ENCODE measurements around the gene HOMER3. TPM values are rescaled to one million over a fixed set of nuclear protein-coding genes. Genes with fewer than 3 reads are reported as not detected.

The HOMER3 gene
- polyA plus RNA-seq, 2 donors: 8.9 to 12.6 TPM

GRCh38 chr19:18894254-18895037, 46.6 kb downstream of the HOMER3 start:
- Histone ChIP-seq H3K9me3 (ENCODE audit: control insufficient read depth in 2 of 2, insufficient read depth in 1 of 2, low read depth in 1 of 2, low read length in 1 of 2) (no peaks in the 10 kb centered on the region), H3K36me3 (ENCODE audit: control insufficient read depth in 2 of 2, insufficient read depth in 2 of 2, low read length in 1 of 2) (peaks cover 0 to 8% of the 10 kb centered on the region in 2 donors), H3K27me3 (ENCODE audit: control insufficient read depth in 1 of 2, insufficient read depth in 2 of 2, low read length in 2 of 2) (peaks cover 0 to 9% of the 10 kb centered on the region in 2 donors), H3K4me3 (ENCODE audit: low read depth in 1 of 2, low read length in 2 of 2) (no peak overlapping the region), H3K27ac (ENCODE audit: low read depth in 2 of 2, low read length in 1 of 2) (no peak overlapping the region), H3K4me1 (ENCODE audit: control insufficient read depth in 2 of 2, insufficient read depth in 2 of 2, low read length in 1 of 2) (peaks cover 0 to 5% of the 10 kb centered on the region in 2 donors)
- 7 to 8% methylated on average over 28 of the region's 28 CpGs for WGBS, 2 donors

DNA sequence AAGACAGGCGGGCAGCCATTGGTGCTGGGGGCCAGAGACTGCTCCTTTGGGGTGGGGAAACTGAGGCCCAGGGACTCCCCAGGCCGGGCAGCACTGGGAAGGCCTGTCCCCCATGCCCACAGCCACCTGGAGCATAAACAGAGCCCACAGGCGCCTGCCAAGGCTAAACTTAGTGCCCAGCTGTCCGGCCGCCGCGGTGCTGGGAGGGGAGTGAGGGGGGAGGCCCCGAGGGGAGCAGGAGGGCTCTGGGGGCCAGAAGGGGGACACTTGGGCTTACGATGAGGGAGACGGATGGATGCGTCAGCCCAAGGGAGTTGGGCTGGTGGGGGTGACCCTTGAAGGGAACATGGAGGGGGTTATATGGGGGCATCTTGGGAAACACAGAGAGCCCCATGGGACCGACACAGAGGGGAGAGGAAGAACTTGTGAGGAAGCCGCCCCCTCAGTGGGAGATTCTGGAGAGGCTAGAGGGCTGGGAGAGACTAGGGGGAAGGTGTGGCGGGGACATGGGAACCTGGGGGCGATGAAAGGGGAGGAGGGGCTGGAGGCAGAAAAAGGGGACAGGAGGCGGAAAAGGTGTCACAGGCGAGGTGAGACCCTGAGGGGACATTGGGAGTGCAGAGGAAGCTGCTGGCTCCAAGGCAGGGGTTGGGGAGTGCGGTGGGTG, 47.3 kb downstream of the HOMER3 start:
- Histone ChIP-seq H3K9me3 (ENCODE audit: control insufficient read depth in 2 of 2, insufficient read depth in 1 of 2, low read depth in 1 of 2, low read length in 1 of 2) (no peaks in the 10 kb centered on the region), H3K4me3 (ENCODE audit: low read depth in 1 of 2, low read length in 2 of 2) (no peak overlapping the region), H3K36me3 (ENCODE audit: control insufficient read depth in 2 of 2, insufficient read depth in 2 of 2, low read length in 1 of 2) (peaks cover 0 to under 1% of the 10 kb centered on the region in 2 donors), H3K27me3 (ENCODE audit: control insufficient read depth in 1 of 2, insufficient read depth in 2 of 2, low read length in 2 of 2) (peaks cover 0 to 9% of the 10 kb centered on the region in 2 donors), H3K27ac (ENCODE audit: low read depth in 2 of 2, low read length in 1 of 2) (no peak overlapping the region), H3K4me1 (ENCODE audit: control insufficient read depth in 2 of 2, insufficient read depth in 2 of 2, low read length in 1 of 2) (peaks cover 0 to 5% of the 10 kb centered on the region in 2 donors)
- WGBS, 2 donors: 40 to 49% methylated on average over 14 to 18 of the region's 18 CpGs

DNA sequence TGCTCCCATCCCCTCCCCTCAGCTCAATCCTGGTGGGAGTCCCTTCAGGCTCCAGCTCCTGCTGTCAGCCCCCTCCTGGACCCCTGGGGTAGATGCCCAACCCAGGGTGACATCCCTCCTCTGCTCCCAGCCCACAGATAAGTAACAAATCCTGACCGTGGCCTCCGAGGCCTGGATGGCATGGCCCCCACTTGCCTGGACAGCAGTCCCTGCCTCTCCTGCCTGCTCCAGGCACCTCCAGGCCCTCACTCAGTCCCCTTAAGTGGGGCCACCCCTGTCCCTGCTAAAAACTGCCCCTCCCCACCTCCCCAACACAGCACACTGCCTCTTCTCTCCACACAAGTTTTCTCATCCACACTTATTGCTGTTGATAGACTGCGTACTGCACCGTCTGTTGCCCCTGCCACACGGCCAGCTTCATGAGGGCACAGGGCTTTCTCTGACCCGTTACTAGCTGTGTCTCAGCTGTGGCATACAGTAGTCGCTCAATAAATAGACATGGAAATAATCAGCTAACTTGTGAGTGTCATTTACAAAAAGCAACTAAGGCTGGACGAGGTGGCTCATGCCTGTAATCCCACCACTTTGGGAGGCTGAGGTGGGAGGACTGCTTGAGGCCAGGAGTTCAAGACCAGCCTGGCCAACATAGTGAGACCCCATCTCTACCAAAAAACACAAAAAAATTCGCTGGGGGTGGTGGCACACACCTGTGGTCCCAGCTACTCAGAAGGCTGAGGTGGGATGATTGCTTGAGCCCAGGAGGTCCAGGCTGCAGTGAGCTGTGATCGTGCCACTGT, 50.9 kb downstream of the HOMER3 start:
- no peak overlapping the region for H3K4me3 ChIP-seq (ENCODE audit: low read depth in 1 of 2, low read length in 2 of 2)
- H3K27ac ChIP-seq (ENCODE audit: low read depth in 2 of 2, low read length in 1 of 2): no peak overlapping the region
- H3K9me3 ChIP-seq (ENCODE audit: control insufficient read depth in 2 of 2, insufficient read depth in 1 of 2, low read depth in 1 of 2, low read length in 1 of 2): no peaks in the 10 kb centered on the region
- 75 to 81% methylated on average over 10 of the region's 10 CpGs for WGBS, 2 donors
- peaks cover 0 to 3% of the 10 kb centered on the region in 2 donors for H3K27me3 ChIP-seq (ENCODE audit: control insufficient read depth in 1 of 2, insufficient read depth in 2 of 2, low read length in 2 of 2)
- H3K36me3 ChIP-seq (ENCODE audit: control insufficient read depth in 2 of 2, insufficient read depth in 2 of 2, low read length in 1 of 2): no peaks in the 10 kb centered on the region
- peaks cover 0 to 2% of the 10 kb centered on the region in 2 donors for H3K4me1 ChIP-seq (ENCODE audit: control insufficient read depth in 2 of 2, insufficient read depth in 2 of 2, low read length in 1 of 2)

DNA sequence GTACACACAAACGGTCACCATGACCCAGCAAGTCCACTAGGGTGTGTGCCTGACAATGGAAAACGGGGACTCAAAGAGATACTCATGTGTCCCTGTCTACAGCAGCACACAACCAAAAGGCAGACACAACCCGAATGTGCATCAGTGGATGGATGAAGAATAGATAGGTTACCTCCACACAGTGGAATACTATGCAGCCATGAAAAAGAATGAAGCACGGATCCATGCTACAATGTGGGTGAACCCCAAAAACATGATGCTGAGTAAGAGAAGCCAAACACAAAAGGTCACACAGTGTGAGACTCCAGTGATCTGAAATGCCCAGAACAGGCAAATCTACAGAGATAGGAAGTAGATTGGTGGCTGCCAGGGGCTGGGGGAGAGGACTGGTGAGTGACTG, 54.0 kb downstream of the HOMER3 start:
- 92 to 93% methylated on average over 4 of the region's 4 CpGs for WGBS, 2 donors
- H3K4me3 ChIP-seq (ENCODE audit: low read depth in 1 of 2, low read length in 2 of 2): no peak overlapping the region
- no peak overlapping the region for H3K27ac ChIP-seq (ENCODE audit: low read depth in 2 of 2, low read length in 1 of 2)
- no peaks in the 10 kb centered on the region for H3K9me3 ChIP-seq (ENCODE audit: control insufficient read depth in 2 of 2, insufficient read depth in 1 of 2, low read depth in 1 of 2, low read length in 1 of 2)
- no peaks in the 10 kb centered on the region for H3K36me3 ChIP-seq (ENCODE audit: control insufficient read depth in 2 of 2, insufficient read depth in 2 of 2, low read length in 1 of 2)
- H3K4me1 ChIP-seq (ENCODE audit: control insufficient read depth in 2 of 2, insufficient read depth in 2 of 2, low read length in 1 of 2): no peaks in the 10 kb centered on the region
- H3K27me3 ChIP-seq (ENCODE audit: control insufficient read depth in 1 of 2, insufficient read depth in 2 of 2, low read length in 2 of 2): no peaks in the 10 kb centered on the region

DNA sequence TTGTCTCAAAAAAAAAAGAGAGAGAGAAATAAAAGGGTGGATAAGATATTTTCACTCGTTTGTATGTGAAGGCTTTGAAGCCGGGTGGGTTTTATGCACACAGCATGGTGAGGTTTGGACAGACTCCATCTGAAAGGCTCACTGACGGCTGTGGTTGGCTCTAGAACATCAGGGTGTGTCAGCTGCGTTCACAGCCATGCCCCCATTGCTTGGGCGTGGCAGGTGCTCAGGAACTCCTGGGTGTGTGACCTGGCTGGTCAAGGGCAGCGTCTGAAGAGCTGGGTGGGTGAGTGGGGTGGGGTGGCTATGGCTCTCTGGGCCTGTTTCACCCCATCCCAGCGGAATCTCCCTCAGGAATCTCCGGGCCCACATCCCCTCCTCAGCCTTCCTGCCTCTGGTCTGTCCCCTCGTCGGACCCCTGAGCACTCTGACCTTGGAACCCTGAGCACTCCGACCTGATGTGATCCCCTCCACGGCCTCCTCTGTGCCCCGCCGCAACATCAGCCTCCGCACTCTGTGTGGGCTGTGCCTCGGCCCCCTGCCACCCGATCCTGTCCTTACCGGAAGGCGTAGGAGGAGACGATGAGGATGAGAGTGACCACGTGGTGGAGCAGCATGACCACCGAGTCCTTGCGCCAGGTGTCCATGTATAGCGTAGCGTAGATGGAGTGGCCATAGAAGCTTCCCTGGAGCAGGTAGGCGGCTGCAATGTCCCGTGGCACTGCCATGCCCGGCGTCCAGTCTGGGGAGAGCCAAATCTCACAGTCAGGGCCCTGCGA, 57.3 kb downstream of the HOMER3 start:
- WGBS, 2 donors: 77 to 82% methylated on average over 29 to 30 of the region's 30 CpGs
- no peaks in the 10 kb centered on the region for H3K36me3 ChIP-seq (ENCODE audit: control insufficient read depth in 2 of 2, insufficient read depth in 2 of 2, low read length in 1 of 2)
- H3K9me3 ChIP-seq (ENCODE audit: control insufficient read depth in 2 of 2, insufficient read depth in 1 of 2, low read depth in 1 of 2, low read length in 1 of 2): no peaks in the 10 kb centered on the region
- no peaks in the 10 kb centered on the region for H3K27me3 ChIP-seq (ENCODE audit: control insufficient read depth in 1 of 2, insufficient read depth in 2 of 2, low read length in 2 of 2)
- no peak overlapping the region for H3K27ac ChIP-seq (ENCODE audit: low read depth in 2 of 2, low read length in 1 of 2)
- H3K4me1 ChIP-seq (ENCODE audit: control insufficient read depth in 2 of 2, insufficient read depth in 2 of 2, low read length in 1 of 2): no peaks in the 10 kb centered on the region
- H3K4me3 ChIP-seq (ENCODE audit: low read depth in 1 of 2, low read length in 2 of 2): no peak overlapping the region

GRCh38 chr19:18881491-18881890, 59.5 kb downstream of the HOMER3 start:
- Histone ChIP-seq H3K9me3 (ENCODE audit: control insufficient read depth in 2 of 2, insufficient read depth in 1 of 2, low read depth in 1 of 2, low read length in 1 of 2) (no peaks in the 10 kb centered on the region), H3K4me1 (ENCODE audit: control insufficient read depth in 2 of 2, insufficient read depth in 2 of 2, low read length in 1 of 2) (no peaks in the 10 kb centered on the region), H3K27me3 (ENCODE audit: control insufficient read depth in 1 of 2, insufficient read depth in 2 of 2, low read length in 2 of 2) (no peaks in the 10 kb centered on the region), H3K27ac (ENCODE audit: low read depth in 2 of 2, low read length in 1 of 2) (no peak overlapping the region), H3K36me3 (ENCODE audit: control insufficient read depth in 2 of 2, insufficient read depth in 2 of 2, low read length in 1 of 2) (no peaks in the 10 kb centered on the region), H3K4me3 (ENCODE audit: low read depth in 1 of 2, low read length in 2 of 2) (no peak overlapping the region)
- 88 to 90% methylated on average over 7 of the region's 7 CpGs for WGBS, 2 donors

DNA sequence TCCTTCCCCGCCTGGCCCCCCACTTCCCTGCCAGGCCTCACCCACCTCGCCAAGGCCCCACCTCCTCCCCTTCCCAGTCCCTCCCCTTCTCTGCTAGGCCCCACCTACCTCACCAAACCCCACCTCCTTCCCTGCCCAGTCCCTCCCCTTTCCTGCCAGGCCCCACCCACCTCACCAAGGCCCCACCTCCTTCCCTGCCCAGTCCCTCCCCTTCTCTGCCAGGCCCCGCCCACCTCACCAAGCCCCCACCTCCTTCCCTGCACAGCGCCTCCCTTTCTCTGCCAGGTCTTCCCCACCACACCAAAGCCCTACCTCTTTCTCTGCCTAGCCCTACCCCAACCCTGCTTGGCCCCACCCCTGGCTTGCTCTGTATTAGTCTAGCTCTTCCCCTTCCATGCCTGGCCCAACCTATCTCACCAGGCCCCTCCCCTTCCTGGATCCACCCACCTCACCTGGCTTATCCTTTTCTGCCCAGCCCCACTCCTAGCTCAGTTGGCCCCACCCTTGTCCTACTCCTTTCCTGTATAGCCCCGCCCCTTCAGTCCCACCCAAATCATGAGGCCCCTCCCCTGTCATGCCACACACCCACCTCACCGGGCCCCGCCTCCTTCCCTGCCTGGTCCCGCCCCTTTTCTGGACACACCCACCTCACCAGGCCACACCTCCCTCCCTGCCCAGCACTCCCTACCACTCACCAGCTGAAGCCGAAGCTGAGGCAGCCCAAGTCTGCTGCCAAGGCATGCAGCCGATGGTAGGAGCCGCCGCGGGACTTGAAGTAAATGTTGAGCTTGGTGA, 61.2 kb downstream of the HOMER3 start:
- no peak overlapping the region for H3K27ac ChIP-seq (ENCODE audit: low read depth in 2 of 2, low read length in 1 of 2)
- 66 to 74% methylated on average over 13 of the region's 13 CpGs for WGBS, 2 donors
- no peak overlapping the region for H3K4me3 ChIP-seq (ENCODE audit: low read depth in 1 of 2, low read length in 2 of 2)
- no peaks in the 10 kb centered on the region for H3K9me3 ChIP-seq (ENCODE audit: control insufficient read depth in 2 of 2, insufficient read depth in 1 of 2, low read depth in 1 of 2, low read length in 1 of 2)
- no peaks in the 10 kb centered on the region for H3K36me3 ChIP-seq (ENCODE audit: control insufficient read depth in 2 of 2, insufficient read depth in 2 of 2, low read length in 1 of 2)
- H3K27me3 ChIP-seq (ENCODE audit: control insufficient read depth in 1 of 2, insufficient read depth in 2 of 2, low read length in 2 of 2): no peaks in the 10 kb centered on the region
- H3K4me1 ChIP-seq (ENCODE audit: control insufficient read depth in 2 of 2, insufficient read depth in 2 of 2, low read length in 1 of 2): no peaks in the 10 kb centered on the region

All from esophagus (tissue), 2 donors.